RWPE1 (cell line): ENCODE measurements around the gene TFEB.

ENCODE experiments used
- CTCF ChIA-PET: fragments of 350-600 bp; sonication (Branson Sonifier 250); formaldehyde crosslinking; extraction: SDS; loops from one replicate; lab custom pipeline; 2021; lab: Yijun Ruan, JAX
- POLR2A ChIA-PET: fragments of 400-600 bp; formaldehyde crosslinking; extraction: SDS; loops from one replicate; lab custom pipeline; 2020; ENCODE audit warnings: antibody characterized with exemption; ENCODE audit not compliant: low non-redundant PET; lab: Yijun Ruan, JAX
- DNase-seq: peaks from one replicate; pipeline ENCODE4 v3.0.0; 2012; ENCODE audit warnings: low spot score
- H3K27ac ChIP-seq: fragments of 450-650 bp; 2 replicates; pipeline ENCODE4 v1.5.1; 2017
- TF ChIP-seq, protein P1 (sequence below): fragments of 450-650 bp; conservative IDR thresholded peaks from 2 replicates; pipeline ENCODE4 v1.5.1; 2017; ENCODE audit warnings: low read depth, mild to moderate bottlenecking

The TFEB gene

GRCh38 chr6:41683273-41683522, 52.2 kb downstream of the TFEB start:
- TF ChIP-seq, protein P1, sequence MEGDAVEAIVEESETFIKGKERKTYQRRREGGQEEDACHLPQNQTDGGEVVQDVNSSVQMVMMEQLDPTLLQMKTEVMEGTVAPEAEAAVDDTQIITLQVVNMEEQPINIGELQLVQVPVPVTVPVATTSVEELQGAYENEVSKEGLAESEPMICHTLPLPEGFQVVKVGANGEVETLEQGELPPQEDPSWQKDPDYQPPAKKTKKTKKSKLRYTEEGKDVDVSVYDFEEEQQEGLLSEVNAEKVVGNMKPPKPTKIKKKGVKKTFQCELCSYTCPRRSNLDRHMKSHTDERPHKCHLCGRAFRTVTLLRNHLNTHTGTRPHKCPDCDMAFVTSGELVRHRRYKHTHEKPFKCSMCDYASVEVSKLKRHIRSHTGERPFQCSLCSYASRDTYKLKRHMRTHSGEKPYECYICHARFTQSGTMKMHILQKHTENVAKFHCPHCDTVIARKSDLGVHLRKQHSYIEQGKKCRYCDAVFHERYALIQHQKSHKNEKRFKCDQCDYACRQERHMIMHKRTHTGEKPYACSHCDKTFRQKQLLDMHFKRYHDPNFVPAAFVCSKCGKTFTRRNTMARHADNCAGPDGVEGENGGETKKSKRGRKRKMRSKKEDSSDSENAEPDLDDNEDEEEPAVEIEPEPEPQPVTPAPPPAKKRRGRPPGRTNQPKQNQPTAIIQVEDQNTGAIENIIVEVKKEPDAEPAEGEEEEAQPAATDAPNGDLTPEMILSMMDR: no peak
- ChIA-PET CTCF (interaction anchor here (0.6 to 5.1 kb wide), 27 partner anchors 8 to 519 kb away, joined by 3 to 53 read pairs (median 4); no protein-coding TSS in a partner anchor), POLR2A (no interaction called here)
- no peak for DNase-seq
- peak overlapping the region; percentile 56; the same call in 1 of the 2 replicates for H3K27ac ChIP-seq

DNA sequence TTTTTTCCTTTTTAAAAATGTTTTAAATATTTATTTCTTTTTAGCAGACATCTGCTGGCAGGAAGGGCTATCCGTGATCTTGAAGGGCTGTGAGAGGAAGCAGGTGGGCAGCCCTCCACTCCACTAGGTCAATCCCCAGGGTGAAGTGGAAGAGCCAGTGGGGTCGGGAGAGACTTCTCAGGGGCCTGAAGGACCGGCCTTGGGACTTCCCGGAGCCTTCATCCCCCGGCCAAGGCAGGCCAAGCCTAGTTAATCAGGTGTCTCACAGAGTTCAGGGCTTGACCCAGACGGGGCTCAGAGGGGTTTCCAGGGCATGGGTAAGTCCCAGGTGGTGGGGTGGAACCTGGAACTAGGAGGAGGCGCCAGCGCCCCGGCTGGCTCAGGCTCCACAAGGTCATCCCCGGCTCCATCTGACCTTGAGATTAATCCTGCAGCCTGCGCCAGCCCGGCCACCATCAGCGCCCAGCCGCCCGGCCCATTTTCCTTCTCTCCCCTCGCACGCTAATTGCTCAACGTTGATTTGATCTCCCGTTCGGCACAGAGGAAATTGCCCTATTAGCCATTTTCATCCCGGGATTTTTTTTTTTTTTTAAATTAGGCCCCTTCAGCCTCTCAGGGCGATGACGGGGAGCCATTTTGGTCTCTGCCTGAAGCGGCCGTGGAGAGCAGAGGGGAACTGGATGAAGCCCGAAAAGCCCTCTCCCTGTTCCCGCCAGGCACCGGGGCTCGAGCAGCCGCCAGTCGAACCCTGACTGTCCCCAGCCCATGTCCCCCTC, 52.7 kb downstream of the TFEB start:
- TF ChIP-seq, protein P1: peak; percentile 48; the same call in 1 of the 2 replicates
- DNase-seq: no peak
- POLR2A ChIA-PET: no interaction called here
- CTCF ChIA-PET: interaction anchor here (0.6 to 5.1 kb wide), 26 partner anchors 8 to 518 kb away, joined by 3 to 53 read pairs (median 4); no protein-coding TSS in a partner anchor
- H3K27ac ChIP-seq: peak overlapping the region; percentile 56

DNA sequence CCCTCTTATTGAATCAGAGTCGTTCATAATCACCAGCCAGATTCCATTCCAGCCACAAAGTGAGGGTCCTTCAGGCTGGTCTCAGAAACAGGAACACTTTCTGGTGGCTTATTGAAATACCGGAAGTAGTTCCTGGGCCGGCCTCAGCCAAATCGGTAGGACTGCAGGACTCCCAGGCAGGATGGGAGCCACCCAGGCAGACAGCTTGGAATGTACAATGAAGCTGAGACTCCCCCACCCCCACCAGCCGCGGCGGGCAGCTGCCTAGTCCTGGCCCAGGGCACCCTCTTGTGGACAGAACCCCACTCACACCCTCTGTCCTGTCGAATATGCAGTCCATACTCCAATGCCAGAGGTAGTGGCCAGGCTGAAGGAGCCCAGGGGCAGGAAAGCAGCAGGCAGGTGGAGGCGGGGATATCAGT, 53.3 kb downstream of the TFEB start:
- TF ChIP-seq, protein P1: peak; percentile 89
- POLR2A ChIA-PET: no interaction called here
- H3K27ac ChIP-seq: peak overlapping the region; percentile 56
- CTCF ChIA-PET: interaction anchor here (0.6 to 5.1 kb wide), 9 partner anchors 12 to 314 kb away, joined by 3 to 53 read pairs (median 4); no protein-coding TSS in a partner anchor
- DNase-seq: peak; percentile 95

DNA sequence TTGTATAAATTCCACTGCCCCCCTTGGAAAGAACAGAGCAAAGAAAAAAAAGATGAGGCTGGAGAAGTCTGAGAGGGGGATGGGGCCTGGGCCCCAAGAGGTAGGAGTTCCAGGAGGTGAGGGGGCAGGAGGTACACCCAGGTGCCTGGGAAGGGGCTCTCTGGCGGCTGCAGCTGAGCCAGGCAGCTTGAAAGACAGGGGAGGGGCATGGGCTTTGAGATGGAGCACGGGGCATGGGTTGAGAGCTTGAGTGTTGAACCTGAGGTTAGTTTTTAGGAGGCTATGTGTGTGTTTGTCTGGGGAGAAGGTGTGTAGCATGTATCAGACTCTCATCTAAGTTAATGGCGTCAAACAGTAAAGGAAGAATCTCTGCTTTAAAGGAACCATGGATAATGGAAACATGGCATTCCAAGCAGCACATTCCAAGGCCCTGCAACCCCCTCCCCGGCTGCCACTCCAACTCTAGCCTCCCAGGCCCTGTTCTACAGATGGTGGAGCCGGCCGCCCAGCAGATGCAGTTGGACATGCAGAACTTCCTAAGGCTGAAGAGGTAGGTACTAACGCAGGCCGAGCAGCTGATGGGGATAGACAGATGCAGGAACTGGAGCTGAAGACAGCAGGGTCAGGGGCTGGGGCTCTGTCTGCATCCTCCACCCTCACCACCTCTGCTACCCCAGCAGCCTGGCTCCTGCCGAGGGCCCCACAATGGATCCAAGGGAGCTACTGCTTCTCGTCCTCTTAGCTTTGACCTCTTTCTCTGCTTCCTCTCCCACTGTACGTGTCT, 55.0 kb downstream of the TFEB start:
- no peak for DNase-seq
- CTCF ChIA-PET: interaction anchor here (0.6 to 5.1 kb wide), 3 partner anchors 78 to 313 kb away, joined by 3 to 53 read pairs (median 4); no protein-coding TSS in a partner anchor
- POLR2A ChIA-PET: no interaction called here
- H3K27ac ChIP-seq: no peak overlapping the region; the same call in 1 of the 2 replicates
- TF ChIP-seq, protein P1: no peak

- DNase-seq: no peak
- ChIA-PET POLR2A (no interaction called here), CTCF (interaction anchor here (0.6 to 1.4 kb wide), 4 partner anchors 77 to 312 kb away, joined by 3 to 5 read pairs (median 4); no protein-coding TSS in a partner anchor)
- TF ChIP-seq, protein P1: no peak
- H3K27ac ChIP-seq: no peak overlapping the region
These were observed 55.7 kb downstream of the TFEB start for GRCh38 chr6:41679696-41680095.

GRCh38 chr6:41678511-41679084, 56.8 kb downstream of the TFEB start:
- no peak overlapping the region for H3K27ac ChIP-seq
- no peak for DNase-seq
- POLR2A ChIA-PET: no interaction called here
- CTCF ChIA-PET: interaction anchor here (0.6 to 1.4 kb wide), 2 partner anchors 76 to 1841 kb away, joined by 3 to 5 read pairs; no protein-coding TSS in a partner anchor
- TF ChIP-seq, protein P1: no peak
